Bronchial epithelial cell (primary cell): ENCODE measurements around the gene TMEM167B. TPM values are rescaled to one million over a fixed set of nuclear protein-coding genes. Genes with fewer than 3 reads are reported as not detected.

Experiments
- DNase-seq: peaks from one replicate; pipeline ENCODE4 v3.0.0-alpha.2; 2010; ENCODE audit warnings: low read depth
- FAIRE-seq: peaks from 2 replicates; lab custom pipeline; 2011; peaks lifted over from hg19 to GRCh38; lab: Jason Lieb, UNC
- H3K27me3 ChIP-seq: 2 replicates; pipeline ENCODE4 v1.5.1; 2011; ENCODE audit warnings: low read length; ENCODE audit not compliant: control insufficient read depth, insufficient read depth
- H3K36me3 ChIP-seq: 2 replicates; pipeline ENCODE4 v1.5.1; 2011; ENCODE audit warnings: low read length; ENCODE audit not compliant: control insufficient read depth, insufficient read depth
- H3K4me3 ChIP-seq: 2 replicates; pipeline ENCODE4 v1.5.1; 2011; ENCODE audit warnings: mild to moderate bottlenecking, low read depth, low read length, control low read depth
- CTCF ChIP-seq: IDR thresholded peaks from 2 replicates; pipeline ENCODE4 v1.5.1; 2011; ENCODE audit warnings: mild to moderate bottlenecking, moderate library complexity, low read length, control low read depth, inconsistent platforms; ENCODE audit not compliant: insufficient read depth, severe bottlenecking
- total RNA-seq: library from RNA; depleted of rRNA; stranded (reverse); fragments of >200 nt; gene quantifications from 2 replicates; pipeline ENCODE4 v1.2.1, GENCODE V29; 2014

Gene TMEM167B
- total RNA-seq, 1 donor from 2014 or later: 52.7 TPM

- no peak for TF ChIP-seq CTCF
- no peak for FAIRE-seq
- Histone ChIP-seq H3K27me3 (peaks cover 1% of the 10 kb centered on the region), H3K4me3 (no peak overlapping the region), H3K36me3 (no peaks in the 10 kb centered on the region)
- no peak for DNase-seq
Observed at GRCh38 chr1:109116286-109116685, 25.7 kb downstream of the TMEM167B start.

GRCh38 chr1:109118089-109118488, 27.5 kb downstream of the TMEM167B start:
- Histone ChIP-seq H3K36me3 (no peaks in the 10 kb centered on the region), H3K27me3 (peaks cover 1% of the 10 kb centered on the region), H3K4me3 (no peak overlapping the region)
- FAIRE-seq (no peak), DNase-seq (no peak)
- TF ChIP-seq CTCF: no peak

GRCh38 chr1:109120356-109120755, 29.8 kb downstream of the TMEM167B start:
- Histone ChIP-seq H3K27me3 (no peaks in the 10 kb centered on the region), H3K36me3 (no peaks in the 10 kb centered on the region), H3K4me3 (no peak overlapping the region)
- no peak for TF ChIP-seq CTCF
- no peak for FAIRE-seq
- no peak for DNase-seq

GRCh38 chr1:109131059-109131458, 40.5 kb downstream of the TMEM167B start:
- Histone ChIP-seq H3K36me3 (no peaks in the 10 kb centered on the region), H3K27me3 (no peaks in the 10 kb centered on the region), H3K4me3 (no peak overlapping the region)
- FAIRE-seq: no peak
- no peak for DNase-seq
- TF ChIP-seq CTCF: no peak

GRCh38 chr1:109131800-109132199, 41.2 kb downstream of the TMEM167B start:
- no peak for TF ChIP-seq CTCF
- DNase-seq: no peak
- FAIRE-seq: no peak
- H3K27me3 ChIP-seq: no peaks in the 10 kb centered on the region
- H3K4me3 ChIP-seq: no peak overlapping the region
- no peaks in the 10 kb centered on the region for H3K36me3 ChIP-seq

GRCh38 chr1:109133002-109133706, 42.6 kb downstream of the TMEM167B start:
- FAIRE-seq: no peak
- no peak for DNase-seq
- no peak for TF ChIP-seq CTCF
- no peaks in the 10 kb centered on the region for H3K27me3 ChIP-seq
- no peaks in the 10 kb centered on the region for H3K36me3 ChIP-seq
- no peak overlapping the region for H3K4me3 ChIP-seq
